Measurements from ENCODE around the gene AMFR. TPM values are rescaled to one million over a fixed set of nuclear protein-coding genes. Genes with fewer than 3 reads are reported as not detected.

AMFR gene
- polyA plus RNA-seq, 3 donors, result 28.3 to 68.1 (median 48.9) TPM

DNA sequence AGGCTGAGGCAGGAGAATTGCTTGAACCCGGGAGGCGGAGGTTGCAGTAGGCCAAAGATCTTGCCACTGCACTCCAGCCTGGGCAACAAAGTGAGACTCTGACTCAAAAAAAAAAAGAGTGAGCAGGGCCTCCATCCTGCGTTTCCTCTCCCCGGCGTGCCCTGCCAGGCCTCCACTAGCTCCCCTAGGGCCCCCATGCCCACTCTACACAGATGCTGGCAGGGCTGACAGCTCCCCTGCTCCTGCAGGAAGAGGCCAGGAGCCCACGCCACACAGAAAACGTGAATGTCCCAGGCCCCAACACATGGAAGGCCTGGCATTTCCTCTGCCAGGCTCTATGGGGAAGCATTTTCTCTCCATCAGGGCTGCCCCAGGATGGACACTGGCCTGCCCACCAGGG, 109.4 kb downstream of the AMFR start:
- H3K9me3 Mint-ChIP-seq, result peaks cover 0 to 2% (median 0%) of the 10 kb centered on the region in 7 donors
- no peak overlapping the region for H3K9ac ChIP-seq (ENCODE audit: insufficient read depth, low read length, poor library complexity, severe bottlenecking)
- H3K9me3 ChIP-seq (replicated peaks in 1 of 2; ENCODE audit: control insufficient read depth in 1 of 2, insufficient read depth in 1 of 2, low read length in 2 of 2), result no peaks in the 10 kb centered on the region
- no peak overlapping the region for H3K4me2 ChIP-seq (replicated peaks; ENCODE audit: extremely low read depth, low read length, poor library complexity, severe bottlenecking)
- H3K4me1 Mint-ChIP-seq, result peaks cover 13% of the 10 kb centered on the region
- DNase-seq, result no peak
- no peak overlapping the region for H2AFZ ChIP-seq (ENCODE audit: insufficient read depth, low read depth, low read length, poor library complexity, severe bottlenecking)
- H3K79me2 ChIP-seq (ENCODE audit: insufficient read depth, low read length), result no peaks in the 10 kb centered on the region
- H3K36me3 Mint-ChIP-seq, result no peaks in the 10 kb centered on the region
- H3K27ac Mint-ChIP-seq, result no peak overlapping the region
- no peaks in the 10 kb centered on the region for H4K20me1 ChIP-seq (ENCODE audit: insufficient read depth, low read length)
- H3K27me3 ChIP-seq (ENCODE audit: control insufficient read depth in 2 of 2, insufficient read depth in 2 of 2, low read length in 2 of 2), result peaks cover 0 to 6% of the 10 kb centered on the region in 2 donors
- H3K4me3 Mint-ChIP-seq, result no peak overlapping the region
- 82% methylated on average over 7 of the region's 7 CpGs for WGBS (ENCODE audit: insufficient coverage)
- H3K27ac ChIP-seq (ENCODE audit: low read depth in 1 of 2, low read length in 2 of 2), result no peak overlapping the region
- H3K36me3 ChIP-seq (replicated peaks in 1 of 2; ENCODE audit: control insufficient read depth in 1 of 2, insufficient read depth in 2 of 2, low read length in 2 of 2), result no peaks in the 10 kb centered on the region
- no peak overlapping the region for H3K4me3 ChIP-seq (replicated peaks in 1 of 3; ENCODE audit: low read depth in 2 of 3, low read length in 3 of 3)
- H3K4me1 ChIP-seq (ENCODE audit: control insufficient read depth in 1 of 2, insufficient read depth in 2 of 2, low read length in 2 of 2), result peaks cover 5 to 6% of the 10 kb centered on the region in 2 donors
- intact Hi-C loops (cut with micrococcal nuclease), result no loop called here
- TF ChIP-seq, protein P1, sequence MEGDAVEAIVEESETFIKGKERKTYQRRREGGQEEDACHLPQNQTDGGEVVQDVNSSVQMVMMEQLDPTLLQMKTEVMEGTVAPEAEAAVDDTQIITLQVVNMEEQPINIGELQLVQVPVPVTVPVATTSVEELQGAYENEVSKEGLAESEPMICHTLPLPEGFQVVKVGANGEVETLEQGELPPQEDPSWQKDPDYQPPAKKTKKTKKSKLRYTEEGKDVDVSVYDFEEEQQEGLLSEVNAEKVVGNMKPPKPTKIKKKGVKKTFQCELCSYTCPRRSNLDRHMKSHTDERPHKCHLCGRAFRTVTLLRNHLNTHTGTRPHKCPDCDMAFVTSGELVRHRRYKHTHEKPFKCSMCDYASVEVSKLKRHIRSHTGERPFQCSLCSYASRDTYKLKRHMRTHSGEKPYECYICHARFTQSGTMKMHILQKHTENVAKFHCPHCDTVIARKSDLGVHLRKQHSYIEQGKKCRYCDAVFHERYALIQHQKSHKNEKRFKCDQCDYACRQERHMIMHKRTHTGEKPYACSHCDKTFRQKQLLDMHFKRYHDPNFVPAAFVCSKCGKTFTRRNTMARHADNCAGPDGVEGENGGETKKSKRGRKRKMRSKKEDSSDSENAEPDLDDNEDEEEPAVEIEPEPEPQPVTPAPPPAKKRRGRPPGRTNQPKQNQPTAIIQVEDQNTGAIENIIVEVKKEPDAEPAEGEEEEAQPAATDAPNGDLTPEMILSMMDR (IDR thresholded peaks at IDR 0.05), result no peak
- H3K27me3 Mint-ChIP-seq (ENCODE audit: low read depth in 3 of 3), result peaks cover 6 to 16% (median 16%) of the 10 kb centered on the region in 3 donors

DNA sequence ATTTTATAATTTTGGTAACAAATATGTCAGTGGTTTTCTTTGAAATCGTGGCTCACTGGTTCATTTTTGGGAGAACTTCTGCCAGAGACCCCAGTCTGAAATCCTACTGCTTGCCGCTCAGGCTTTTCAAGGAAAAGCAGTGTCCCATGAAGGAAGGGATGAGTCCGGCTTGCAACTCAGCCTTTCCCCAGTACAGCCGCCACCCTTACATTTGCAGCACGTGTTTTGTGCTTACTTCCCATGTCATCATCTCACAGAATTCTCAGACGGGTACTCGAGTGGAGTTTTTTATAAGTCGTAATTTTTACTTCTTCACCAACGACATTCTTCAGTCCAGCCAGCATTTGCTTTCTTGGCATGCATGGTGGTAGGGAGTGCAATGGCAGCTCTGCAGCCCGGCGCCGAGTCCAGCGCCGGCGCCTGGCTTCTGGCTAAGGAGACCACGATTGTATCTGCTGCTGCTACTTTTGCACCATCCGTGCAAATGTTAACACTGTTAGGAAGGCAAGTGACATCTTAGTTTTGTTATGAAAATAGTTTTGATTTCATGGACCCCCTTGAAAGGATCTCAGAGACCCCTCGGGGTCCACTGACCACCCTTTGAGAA, 111.0 kb downstream of the AMFR start:
- Histone ChIP-seq H4K20me1 (ENCODE audit: insufficient read depth, low read length) (no peaks in the 10 kb centered on the region), H3K27ac (ENCODE audit: low read depth in 1 of 2, low read length in 2 of 2) (no peak overlapping the region), H3K9ac (ENCODE audit: insufficient read depth, low read length, poor library complexity, severe bottlenecking) (no peak overlapping the region), H3K79me2 (ENCODE audit: insufficient read depth, low read length) (no peaks in the 10 kb centered on the region), H3K4me2 (replicated peaks; ENCODE audit: extremely low read depth, low read length, poor library complexity, severe bottlenecking) (no peak overlapping the region), H2AFZ (ENCODE audit: insufficient read depth, low read depth, low read length, poor library complexity, severe bottlenecking) (no peak overlapping the region), H3K27me3 (ENCODE audit: control insufficient read depth in 2 of 2, insufficient read depth in 2 of 2, low read length in 2 of 2) (peaks cover 0 to 6% of the 10 kb centered on the region in 2 donors), H3K4me3 (replicated peaks in 1 of 3; ENCODE audit: low read depth in 2 of 3, low read length in 3 of 3) (no peak overlapping the region), H3K36me3 (replicated peaks in 1 of 2; ENCODE audit: control insufficient read depth in 1 of 2, insufficient read depth in 2 of 2, low read length in 2 of 2) (no peaks in the 10 kb centered on the region), H3K9me3 (replicated peaks in 1 of 2; ENCODE audit: control insufficient read depth in 1 of 2, insufficient read depth in 1 of 2, low read length in 2 of 2) (no peaks in the 10 kb centered on the region), H3K4me1 (ENCODE audit: control insufficient read depth in 1 of 2, insufficient read depth in 2 of 2, low read length in 2 of 2) (peaks cover 5 to 6% of the 10 kb centered on the region in 2 donors)
- Mint-ChIP-seq H3K36me3 (no peaks in the 10 kb centered on the region), H3K9me3 (peaks cover 0 to 2% (median 0%) of the 10 kb centered on the region in 7 donors), H3K4me3 (no peak overlapping the region), H3K4me1 (peaks cover 13% of the 10 kb centered on the region), H3K27ac (no peak overlapping the region), H3K27me3 (ENCODE audit: low read depth in 3 of 3) (peaks cover 6 to 14% (median 10%) of the 10 kb centered on the region in 3 donors)
- 88% methylated on average over 4 of the region's 18 CpGs for WGBS (ENCODE audit: insufficient coverage)
- TF ChIP-seq, protein P1 (IDR thresholded peaks at IDR 0.05), result no peak
- DNase-seq, result no peak
- intact Hi-C loops (cut with micrococcal nuclease), result no loop called here
